K562 (cell line): Measurements from ENCODE around the gene AEN. TPM values are rescaled to one million over a fixed set of nuclear protein-coding genes. Genes with fewer than 3 reads are reported as not detected.

Experiments used
- ATAC-seq: fragments of 200-7000 bp; cut with Tn5 transposase; 3 replicates; pipeline ENCODE4 v1.9.1; 2020; ENCODE audit warnings: moderate library complexity
- BruUV-seq: library from RNA; stranded (reverse); fragments of 400-500 nt; replicated peaks from 2 replicates; lab custom pipeline; 2021; lab: Mats Ljungman, UMichigan
- CTCF ChIA-PET: fragments of 300-600 bp; formaldehyde crosslinking; extraction: SDS; loops from one replicate; lab custom pipeline; 2021; ENCODE audit warnings: low intra/inter-chr PET ratio; lab: Yijun Ruan, JAX
- POLR2A ChIA-PET: fragments of 300-600, 350-650 bp; sonication (Branson Sonifier 250); formaldehyde crosslinking; extraction: SDS; loops from one replicate; lab custom pipeline; 2021; ENCODE audit warnings: antibody characterized with exemption, inconsistent platforms; lab: Yijun Ruan, JAX
- DNase-seq, 4 experiments: peaks; one replicate each; pipeline versions ENCODE4 v3.0.0 to v3.0.0-alpha.2; 2011 to 2018; ENCODE audit warnings: low spot score in 3 of 4, mixed read lengths in 3 of 4; ENCODE audit errors: extremely low read depth in 1 of 4
- FAIRE-seq: peaks from 2 replicates; lab custom pipeline; 2011; peaks lifted over from hg19 to GRCh38; lab: Jason Lieb, UNC
- H2AFZ ChIP-seq: 2 replicates; pipeline ENCODE4 v1.6.0; 2011; ENCODE audit warnings: low read depth, low read length, control low read depth, inconsistent platforms
- H3K27ac ChIP-seq: fragments of 200-600 bp; 3 replicates; pipeline ENCODE4 v1.8.0; 2011; ENCODE audit warnings: low read depth, mild to moderate bottlenecking, control low read depth, inconsistent platforms, low read length, moderate library complexity, mixed read lengths; ENCODE audit errors: extremely low read depth
- H3K27me3 ChIP-seq, 2 experiments: fragments of 300-600 bp in 1 of 2; 2 replicates in 1 of 2; 3 replicates in 1 of 2; pipeline versions ENCODE4 v1.6.0 to v1.8.0; 2011; ENCODE audit warnings: inconsistent platforms in 2 of 2, low read length in 2 of 2, mild to moderate bottlenecking in 1 of 2, mixed read lengths in 1 of 2, moderate library complexity in 1 of 2; ENCODE audit not compliant: control insufficient read depth in 2 of 2, insufficient read depth in 2 of 2
- H3K36me3 ChIP-seq: fragments of 300-600 bp; 3 replicates; pipeline ENCODE4 v1.8.0; 2011; ENCODE audit warnings: mild to moderate bottlenecking, low read length, inconsistent platforms; ENCODE audit not compliant: control insufficient read depth, insufficient read depth
- H3K4me1 ChIP-seq, 2 experiments: fragments of 200-600 bp in 1 of 2; replicated peaks in 1 of 2; 2 replicates in 1 of 2; 3 replicates in 1 of 2; pipeline versions ENCODE4 v1.5.1 to v1.8.0; 2011; ENCODE audit warnings: inconsistent platforms in 2 of 2, low read length in 2 of 2, mild to moderate bottlenecking in 1 of 2, mixed read lengths in 1 of 2, moderate library complexity in 1 of 2; ENCODE audit not compliant: control insufficient read depth in 2 of 2, insufficient read depth in 2 of 2
- H3K4me2 ChIP-seq: 2 replicates; pipeline ENCODE4 v1.6.1; 2011; ENCODE audit warnings: low read length, control low read depth, inconsistent platforms, mixed read lengths; ENCODE audit not compliant: insufficient read depth
- H3K4me3 ChIP-seq: fragments of 200-600 bp; sonication (generic), shearing (Covaris generic); 2 replicates; pipeline ENCODE4 v1.5.1; 2016; ENCODE audit warnings: control low read depth, inconsistent platforms
- H3K79me2 ChIP-seq: fragments of 200-600 bp; 3 replicates; pipeline ENCODE4 v1.8.0; 2011; ENCODE audit warnings: low read length, inconsistent platforms; ENCODE audit not compliant: control insufficient read depth, insufficient read depth
- H3K9ac ChIP-seq, 2 experiments: 2 replicates each; pipeline versions ENCODE4 v1.6.0 to v1.6.1; 2011; ENCODE audit warnings: low read depth in 2 of 2, low read length in 2 of 2, control low read depth in 1 of 2, inconsistent platforms in 1 of 2, mild to moderate bottlenecking in 1 of 2, mixed read lengths in 1 of 2; ENCODE audit not compliant: insufficient read depth in 1 of 2
- H3K9me1 ChIP-seq: one replicate; pipeline ENCODE4 v1.6.0; 2011; ENCODE audit warnings: inconsistent platforms, mild to moderate bottlenecking, low read length, moderate library complexity; ENCODE audit not compliant: control insufficient read depth, insufficient read depth
- H3K9me3 ChIP-seq: replicated peaks from 2 replicates; pipeline ENCODE4 v1.5.1; 2011; ENCODE audit warnings: low read depth, low read length, inconsistent platforms; ENCODE audit not compliant: control insufficient read depth, insufficient read depth
- H4K20me1 ChIP-seq: replicated peaks from 2 replicates; pipeline ENCODE4 v1.6.1; 2011; ENCODE audit warnings: low read length, inconsistent platforms, mixed read lengths; ENCODE audit not compliant: control insufficient read depth, insufficient read depth
- BACH1 ChIP-seq: fragments of 200-800 bp; sonication (Bioruptor generic); IDR thresholded peaks from 2 replicates; pipeline ENCODE4 v1.6.1; 2016; ENCODE audit warnings: missing genetic modification characterization, missing compliant biosample characterization
- ZNF436 ChIP-seq: fragments of 250-450, 450-650 bp; sonication (Bioruptor Pico); formaldehyde crosslinking; IDR thresholded peaks from 2 replicates; pipeline ENCODE4 v1.7.0; 2020; ENCODE audit warnings: mild to moderate bottlenecking
- WGBS: fragments of 100-300 bp; shearing (Covaris generic); methylation state at CpG from one replicate; pipeline ENCODE4 v1.1.6; 2016; ENCODE audit warnings: low coverage, mixed read lengths; ENCODE audit not compliant: insufficient coverage; ENCODE audit errors: missing lambda C conversion rate; 5-methylcytosine and 5-hydroxymethylcytosine counted together
- in situ Hi-C: fragments of 300-500 bp; cut with MboI; formaldehyde crosslinking; loops from 4 replicates; pipeline ENCODE4 v1.15.0; 2018; ENCODE audit warnings: inconsistent platforms, mixed read lengths
- intact Hi-C: fragments of 100-400 bp; cut with micrococcal nuclease; formaldehyde crosslinking; loops from 2 replicates; pipeline ENCODE4 v1.14.2; 2022
- polyA plus RNA-seq, 8 experiments: library from polyadenylated mRNA; depleted of rRNA in 4 of 8; stranded (reverse) in 5 of 8; unstranded in 3 of 8; fragments of >200 nt; fragmentation: Nextera tagmentation in 2 of 8; fragmentation: Illumina TruSeq in 1 of 8; extraction: Ambion mirVana in 2 of 8; extraction: Trizol in 1 of 8; gene quantifications; 2 replicates each; pipeline versions ENCODE4 v1.2.1 to v1.2.3, GENCODE V29; 2011 to 2014; ENCODE audit warnings: inconsistent platforms in 1 of 8, missing spikeins in 1 of 8
- total RNA-seq, 7 experiments: library from RNA; depleted of rRNA in 6 of 7; stranded (reverse); fragments of >200 nt in 6 of 7; fragmentation: Illumina TruSeq in 2 of 7; extraction: Trizol in 2 of 7; gene quantifications; 2 replicates each; pipeline versions ENCODE4 v1.2.1 to v1.2.3, GENCODE V29; 2011 to 2021; ENCODE audit warnings: low replicate concordance in 1 of 7
- TF ChIP-seq, protein P1 (sequence below), 2 experiments: fragments of 450-650 bp; IDR thresholded peaks; 2 replicates each; pipeline ENCODE4 v1.6.1; 2016
- TF ChIP-seq, protein P2 (sequence below): fragments of 250-450 bp; sonication (Bioruptor Pico); IDR thresholded peaks from 2 replicates; pipeline ENCODE4 v1.6.1; 2021; ENCODE audit warnings: mild to moderate bottlenecking

AEN gene
- total and polyA plus RNA-seq, 9 of the 15 experiments (the other 6 are each of a cell fraction or from before 2014, with no cell fraction given): 9.0 to 51.0 (median 32.8) TPM

DNA sequence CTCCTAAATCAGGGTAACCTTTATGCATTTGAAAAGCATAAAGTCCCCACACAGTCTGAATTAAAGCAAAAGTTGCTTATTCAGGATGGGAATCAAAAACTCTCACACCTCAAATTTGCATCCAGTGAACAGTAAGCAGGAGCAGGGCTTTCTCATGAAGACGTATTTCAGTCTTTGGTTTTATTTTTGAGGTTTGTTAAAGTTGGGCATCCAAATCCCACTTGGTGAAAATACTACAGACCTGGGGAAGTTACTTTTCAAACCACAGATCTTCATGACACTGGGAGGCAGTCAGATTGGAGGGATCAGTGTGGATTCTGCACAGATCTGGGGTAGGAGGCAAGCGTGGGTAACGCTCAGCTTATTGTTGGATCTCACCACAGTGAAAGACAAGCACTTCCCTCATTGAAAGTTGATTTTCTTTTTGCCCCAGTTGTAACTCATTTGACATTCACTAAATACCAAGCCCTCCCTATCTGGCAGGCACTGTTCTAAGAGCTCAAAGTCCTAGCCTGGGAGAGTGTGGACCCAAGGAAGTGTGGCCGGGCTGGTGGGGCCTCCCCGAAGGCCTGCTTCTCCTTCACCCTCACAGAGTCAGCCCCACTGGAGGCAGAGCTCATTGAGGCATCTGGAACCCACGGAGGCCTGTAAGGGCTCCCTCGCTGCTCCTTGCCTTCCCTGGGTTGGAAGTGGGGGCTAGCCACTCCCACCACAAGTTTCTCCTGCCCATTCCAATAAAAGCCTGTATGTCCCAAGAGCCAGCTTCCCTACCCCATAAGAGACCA is 16.9 kb downstream of the AEN start:
- CTCF ChIA-PET: interaction anchor here (1.0 kb wide), 1 partner anchor 161 kb away, joined by 4 read pairs; no protein-coding TSS in a partner anchor

More for the DNA sequence above, 16.9 kb downstream of the AEN start:
- peak overlapping the region; percentile 71 for H2AFZ ChIP-seq
- TSS peak; percentile 77 for BruUV-seq
- peak overlapping the region; percentile 14 for H3K4me3 ChIP-seq
- H3K4me2 ChIP-seq: peak overlapping the region; percentile 54
- H3K9ac ChIP-seq: peak overlapping the region; percentile 60 to 87; a peak in 3 of 4 replicates
- H3K27me3 ChIP-seq: no peaks in the 10 kb centered on the region
- peak; percentile 9 for ATAC-seq
- H3K79me2 ChIP-seq: no peaks in the 10 kb centered on the region
- 0 out of 2 replicates have a peak, but pooled peaks cover 2% of the 10 kb centered on the region for H4K20me1 ChIP-seq
- peak in 1 of 4 experiments; percentile 15 for DNase-seq
- intact Hi-C loops (loop anchor here (1.0 kb wide), 1 partner anchor 26 kb away; no protein-coding TSS in a partner anchor), in situ Hi-C loops (no loop called here)
- no peaks in the 10 kb centered on the region for H3K9me3 ChIP-seq
- POLR2A ChIA-PET: interaction anchor here (0.6 to 1.8 kb wide), 10 partner anchors 9 to 910 kb away, joined by 3 to 10 read pairs (median 3); no protein-coding TSS in a partner anchor
- TF ChIP-seq, protein P1, sequence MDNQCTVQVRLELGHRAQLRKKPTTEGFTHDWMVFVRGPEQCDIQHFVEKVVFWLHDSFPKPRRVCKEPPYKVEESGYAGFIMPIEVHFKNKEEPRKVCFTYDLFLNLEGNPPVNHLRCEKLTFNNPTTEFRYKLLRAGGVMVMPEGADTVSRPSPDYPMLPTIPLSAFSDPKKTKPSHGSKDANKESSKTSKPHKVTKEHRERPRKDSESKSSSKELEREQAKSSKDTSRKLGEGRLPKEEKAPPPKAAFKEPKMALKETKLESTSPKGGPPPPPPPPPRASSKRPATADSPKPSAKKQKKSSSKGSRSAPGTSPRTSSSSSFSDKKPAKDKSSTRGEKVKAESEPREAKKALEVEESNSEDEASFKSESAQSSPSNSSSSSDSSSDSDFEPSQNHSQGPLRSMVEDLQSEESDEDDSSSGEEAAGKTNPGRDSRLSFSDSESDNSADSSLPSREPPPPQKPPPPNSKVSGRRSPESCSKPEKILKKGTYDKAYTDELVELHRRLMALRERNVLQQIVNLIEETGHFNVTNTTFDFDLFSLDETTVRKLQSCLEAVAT (IDR thresholded peaks at IDR 0.05): no peak
- TF ChIP-seq ZNF436 (CRISPR knock-in tag) (no peak), BACH1 (tag) (0 out of 2 replicates have a peak, but pooled peaks have one; percentile 10)
- TF ChIP-seq, protein P2, sequence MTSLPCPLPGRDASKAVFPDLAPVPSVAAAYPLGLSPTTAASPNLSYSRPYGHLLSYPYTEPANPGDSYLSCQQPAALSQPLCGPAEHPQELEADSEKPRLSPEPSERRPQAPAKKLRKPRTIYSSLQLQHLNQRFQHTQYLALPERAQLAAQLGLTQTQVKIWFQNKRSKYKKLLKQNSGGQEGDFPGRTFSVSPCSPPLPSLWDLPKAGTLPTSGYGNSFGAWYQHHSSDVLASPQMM (CRISPR knock-in tag): no peak
- H3K9me1 ChIP-seq: no peaks in the 10 kb centered on the region
- H3K36me3 ChIP-seq: peaks cover 21% of the 10 kb centered on the region; the same call in 2 of the 3 replicates
- peaks cover 16 to 17% of the 10 kb centered on the region in 2 experiments; a peak in 4 of 5 replicates for H3K4me1 ChIP-seq
- peak; percentile 6 for FAIRE-seq
- H3K27ac ChIP-seq: peak overlapping the region; percentile 76
- WGBS: 32% methylated on average over 6 of the region's 7 CpGs
